Right lobe of liver (tissue), 4 donors: Measurements from ENCODE around the gene CBX5.

Experiments
- CTCF ChIP-seq, 4 donors: fragments of 200-600 bp in 3 of 4; fragments of 450-650 bp in 1 of 4; IDR thresholded peaks; one replicate each; pipeline versions ENCODE4 v1.5.1 to v1.8.0; 2016 to 2022; ENCODE audit warnings: antibody characterized with exemption in 4 of 4, mild to moderate bottlenecking in 2 of 4
- POLR2A ChIP-seq: fragments of 450-650 bp; IDR thresholded peaks from one replicate; pipeline ENCODE4 v1.6.1; 2017; ENCODE audit warnings: antibody characterized with exemption, mild to moderate bottlenecking
- donor health status: DM: no; HTN: no; CAD: no.
- donor health status: DM: no; HTN: no; CAD: no.
- donor health status: DM: no; HTN: yes; CAD: no.

GRCh38 chr12:54199917-54200316 is 80.0 kb downstream of the CBX5 start:
- TF ChIP-seq CTCF (IDR thresholded peaks at IDR 0.05) (no peak), POLR2A (no peak)
